ENCODE data around the gene ZNF160.
"Not testable (repeated sequence)": the region's sequence is repeated elsewhere in the genome, so short reads cannot be mapped to it uniquely, and the experiment has no call there.

Gene ZNF160

GRCh38 chr19:53047379-53047778, 55.8 kb downstream of the ZNF160 start:
- in situ Hi-C loops (cut with HindIII; ENCODE audit: low sequenced_read_pairs), result no loop called here
- no peak for TF ChIP-seq CTCF (IDR thresholded peaks at IDR 0.05; ENCODE audit: low read depth, low read length, missing control alignments)
- no peak overlapping the region for H3K4me3 ChIP-seq (ENCODE audit: low read depth, low read length)
- no peak for DNase-seq (ENCODE audit: low read depth)

GRCh38 chr19:53045536-53045935, 57.7 kb downstream of the ZNF160 start:
- DNase-seq (ENCODE audit: low read depth), result no peak
- H3K4me3 ChIP-seq (ENCODE audit: low read depth, low read length), result no peak overlapping the region
- TF ChIP-seq CTCF (IDR thresholded peaks at IDR 0.05; ENCODE audit: low read depth, low read length, missing control alignments), result no peak
- in situ Hi-C loops (cut with HindIII; ENCODE audit: low sequenced_read_pairs), result no loop called here

GRCh38 chr19:53041366-53041765, 61.9 kb downstream of the ZNF160 start:
- no peak overlapping the region for H3K4me3 ChIP-seq (ENCODE audit: low read depth, low read length)
- in situ Hi-C loops (cut with HindIII; ENCODE audit: low sequenced_read_pairs), result no loop called here
- DNase-seq (ENCODE audit: low read depth), result no peak
- TF ChIP-seq CTCF (IDR thresholded peaks at IDR 0.05; ENCODE audit: low read depth, low read length, missing control alignments), result no peak

- in situ Hi-C loops (cut with HindIII; ENCODE audit: low sequenced_read_pairs), result no loop called here
- peak overlapping the region; percentile 39 for H3K4me3 ChIP-seq (ENCODE audit: low read depth, low read length)
- TF ChIP-seq CTCF (IDR thresholded peaks at IDR 0.05; ENCODE audit: low read depth, low read length, missing control alignments), result no peak
- DNase-seq (ENCODE audit: low read depth), result no peak
Measured at GRCh38 chr19:53037101-53038097, 65.8 kb downstream of the ZNF160 start.

- TF ChIP-seq CTCF (IDR thresholded peaks at IDR 0.05; ENCODE audit: low read depth, low read length, missing control alignments), result no peak
- H3K4me3 ChIP-seq (ENCODE audit: low read depth, low read length), result no peak overlapping the region
- DNase-seq (ENCODE audit: low read depth), result no peak
- in situ Hi-C loops (cut with HindIII; ENCODE audit: low sequenced_read_pairs), result no loop called here
Measured at GRCh38 chr19:53034948-53035675, 68.1 kb downstream of the ZNF160 start.

GRCh38 chr19:53034054-53034453, 69.2 kb downstream of the ZNF160 start:
- DNase-seq (ENCODE audit: low read depth), result no peak
- TF ChIP-seq CTCF (IDR thresholded peaks at IDR 0.05; ENCODE audit: low read depth, low read length, missing control alignments), result no peak
- H3K4me3 ChIP-seq (ENCODE audit: low read depth, low read length), result no peak overlapping the region
- in situ Hi-C loops (cut with HindIII; ENCODE audit: low sequenced_read_pairs), result no loop called here

- in situ Hi-C loops (cut with HindIII; ENCODE audit: low sequenced_read_pairs); DNase-seq (ENCODE audit: low read depth); H3K4me3 ChIP-seq (ENCODE audit: low read depth, low read length): not testable (repeated sequence)
Measured at GRCh38 chr19:53028306-53028705, 74.9 kb downstream of the ZNF160 start.
